ENCODE measurements around the gene RGS13. TPM values are rescaled to one million over a fixed set of nuclear protein-coding genes. Genes with fewer than 3 reads are reported as not detected.

Gene RGS13
- total RNA-seq, 2 experiments from 2014 or later, result not detected

- intact Hi-C loops (cut with micrococcal nuclease), result no loop called here
- peaks cover 2% of the 10 kb centered on the region for H3K36me3 Mint-ChIP-seq (ENCODE audit: low read depth)
- peaks cover 2% of the 10 kb centered on the region for H3K9me3 Mint-ChIP-seq
- peaks cover 7% of the 10 kb centered on the region for H3K27me3 Mint-ChIP-seq
- no peak for TF ChIP-seq CTCF (IDR thresholded peaks at IDR 0.05)
- no peak for DNase-seq
- no peak for ATAC-seq
- H3K4me3 Mint-ChIP-seq, result no peak overlapping the region
- H3K27ac Mint-ChIP-seq, result no peak overlapping the region
- POLR2A ChIA-PET, result no interaction called here
- H3K4me1 Mint-ChIP-seq (ENCODE audit: low read depth), result no peaks in the 10 kb centered on the region
- CTCF ChIA-PET, result no interaction called here
Observed at GRCh38 chr1:192620071-192620635, 15.8 kb upstream of the RGS13 start.

- no peak overlapping the region for H3K4me3 Mint-ChIP-seq
- H3K4me1 Mint-ChIP-seq (ENCODE audit: low read depth), result no peaks in the 10 kb centered on the region
- H3K36me3 Mint-ChIP-seq (ENCODE audit: low read depth), result peaks cover 2% of the 10 kb centered on the region
- TF ChIP-seq CTCF (IDR thresholded peaks at IDR 0.05), result no peak
- H3K27me3 Mint-ChIP-seq, result peaks cover 5% of the 10 kb centered on the region
- DNase-seq (no peak), ATAC-seq (no peak)
- intact Hi-C loops (cut with micrococcal nuclease), result no loop called here
- no peak overlapping the region for H3K27ac Mint-ChIP-seq
- ChIA-PET POLR2A (no interaction called here), CTCF (interaction anchor here (1.0 kb wide), 1 partner anchor 10 kb away, joined by 3 read pairs; no protein-coding TSS in a partner anchor)
- H3K9me3 Mint-ChIP-seq, result peaks cover under 1% of the 10 kb centered on the region
Observed at GRCh38 chr1:192626366-192627179, 9.4 kb upstream of the RGS13 start.

DNA sequence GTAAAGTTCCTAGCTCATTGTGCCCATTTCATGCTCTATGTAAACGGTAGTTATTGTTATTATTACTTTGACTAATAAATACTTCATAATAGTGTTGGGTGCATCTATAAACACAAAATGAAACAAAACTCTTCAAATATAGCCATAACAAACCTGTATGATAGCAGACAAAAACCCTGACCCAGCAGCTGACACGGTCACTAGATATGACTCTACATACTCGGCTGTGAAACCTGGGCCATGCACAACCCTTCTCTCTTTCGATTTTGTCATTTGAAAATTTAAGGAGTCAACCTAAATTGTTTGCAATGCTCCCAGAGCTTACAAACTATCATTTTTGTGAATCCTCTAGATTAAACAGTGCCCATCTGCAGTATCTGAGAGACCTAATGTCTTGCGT lies 8.0 kb upstream of the RGS13 start:
- DNase-seq, result no peak
- ATAC-seq, result no peak
- no peak overlapping the region for H3K27ac Mint-ChIP-seq
- intact Hi-C loops (cut with micrococcal nuclease), result no loop called here
- CTCF ChIA-PET, result interaction anchor here (1.0 to 1.5 kb wide), 2 partner anchors 11 to 19 kb away, joined by 3 to 4 read pairs; no protein-coding TSS in a partner anchor
- TF ChIP-seq CTCF (IDR thresholded peaks at IDR 0.05), result no peak
- H3K9me3 Mint-ChIP-seq, result no peaks in the 10 kb centered on the region
- no peaks in the 10 kb centered on the region for H3K4me1 Mint-ChIP-seq (ENCODE audit: low read depth)
- H3K4me3 Mint-ChIP-seq, result no peak overlapping the region
- POLR2A ChIA-PET, result interaction anchor here (0.6 kb wide), 1 partner anchor 236 kb away, joined by 3 read pairs; no protein-coding TSS in a partner anchor
- peaks cover 3% of the 10 kb centered on the region for H3K27me3 Mint-ChIP-seq
- H3K36me3 Mint-ChIP-seq (ENCODE audit: low read depth), result no peaks in the 10 kb centered on the region

DNA sequence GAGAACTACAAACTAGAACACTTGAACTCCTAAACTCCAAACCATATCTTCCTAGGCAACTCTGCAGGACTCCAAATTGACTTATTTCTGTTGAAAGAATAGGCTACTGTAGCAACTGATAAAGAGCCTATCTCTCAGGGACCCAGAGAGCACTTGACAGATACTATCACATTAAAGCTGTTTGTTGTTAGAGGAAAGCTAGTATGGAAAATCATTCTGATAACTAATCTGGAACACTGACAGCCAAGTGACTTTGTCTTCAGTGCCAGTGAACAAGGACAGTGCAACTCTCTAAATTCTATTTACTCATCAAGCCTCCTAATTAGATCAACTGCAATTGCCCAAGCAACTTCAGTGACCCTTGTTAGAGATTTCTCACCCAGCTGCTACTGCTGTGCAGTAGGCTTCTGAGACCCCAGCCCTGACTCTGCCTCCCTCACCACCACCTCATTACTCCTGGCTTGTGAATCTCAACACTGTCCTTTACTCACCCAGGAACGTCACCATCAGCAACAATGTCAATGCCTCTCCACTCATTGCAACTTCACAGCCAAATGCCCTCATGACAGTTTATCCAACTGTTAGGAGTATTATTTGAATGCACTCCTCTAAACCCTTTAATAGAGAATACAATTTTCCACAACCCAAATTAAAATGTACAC lies 7.4 kb upstream of the RGS13 start:
- H3K4me1 Mint-ChIP-seq (ENCODE audit: low read depth), result no peaks in the 10 kb centered on the region
- intact Hi-C loops (cut with micrococcal nuclease), result no loop called here
- H3K36me3 Mint-ChIP-seq (ENCODE audit: low read depth), result no peaks in the 10 kb centered on the region
- CTCF ChIA-PET, result interaction anchor here (0.7 to 1.7 kb wide), 3 partner anchors 19 to 154 kb away, joined by 3 to 6 read pairs (median 4); no protein-coding TSS in a partner anchor
- POLR2A ChIA-PET, result no interaction called here
- no peak overlapping the region for H3K27ac Mint-ChIP-seq
- TF ChIP-seq CTCF (IDR thresholded peaks at IDR 0.05), result no peak
- peaks cover 3% of the 10 kb centered on the region for H3K27me3 Mint-ChIP-seq
- no peak overlapping the region for H3K4me3 Mint-ChIP-seq
- ATAC-seq (no peak), DNase-seq (no peak)
- H3K9me3 Mint-ChIP-seq, result no peaks in the 10 kb centered on the region
